GM23338 (cell line): ENCODE measurements around the gene SFT2D2. TPM values are rescaled to one million over a fixed set of nuclear protein-coding genes. Genes with fewer than 3 reads are reported as not detected.

Experiments used
- ATAC-seq: fragments of 200-7000 bp; cut with Tn5 transposase; 3 replicates; pipeline ENCODE4 v1.9.1; 2020
- DNase-seq: peaks from one replicate; pipeline ENCODE4 v3.0.0-alpha.2; 2015; ENCODE audit warnings: low spot score
- H2AFZ ChIP-seq: fragments of 200-600 bp; sonication (generic); 2 replicates; pipeline ENCODE4 v1.8.0; 2016; ENCODE audit warnings: antibody characterized with exemption, mild to moderate bottlenecking, moderate library complexity
- H3F3A ChIP-seq: fragments of 200-600 bp; sonication (generic); replicated peaks from 2 replicates; pipeline ENCODE4 v1.8.0; 2017; ENCODE audit warnings: antibody characterized with exemption, mixed run types, low read depth
- H3K27ac ChIP-seq: fragments of 200-600 bp; sonication (generic); 2 replicates; pipeline ENCODE4 v1.6.1; 2016; ENCODE audit warnings: low read depth
- H3K27me3 ChIP-seq: fragments of 200-600 bp; sonication (generic); 2 replicates; pipeline ENCODE4 v1.8.0; 2016; ENCODE audit warnings: mild to moderate bottlenecking, mixed run types, moderate library complexity; ENCODE audit not compliant: insufficient read depth
- H3K36me3 ChIP-seq: fragments of 200-600 bp; sonication (generic); 2 replicates; pipeline ENCODE4 v1.8.0; 2016; ENCODE audit warnings: mild to moderate bottlenecking; ENCODE audit not compliant: insufficient read depth
- H3K4me1 ChIP-seq: fragments of 200-600 bp; sonication (generic); 2 replicates; pipeline ENCODE4 v1.8.0; 2016; ENCODE audit warnings: mild to moderate bottlenecking, moderate library complexity; ENCODE audit not compliant: insufficient read depth
- H3K4me2 ChIP-seq: fragments of 200-600 bp; sonication (generic); 2 replicates; pipeline ENCODE4 v1.7.1; 2017; ENCODE audit warnings: mixed run types
- H3K4me3 ChIP-seq: fragments of 200-600 bp; sonication (generic); 2 replicates; pipeline ENCODE4 v1.6.1; 2016; ENCODE audit warnings: mixed run types
- H3K79me2 ChIP-seq: fragments of 200-600 bp; sonication (generic); replicated peaks from 2 replicates; pipeline ENCODE4 v1.8.0; 2017; ENCODE audit warnings: mild to moderate bottlenecking; ENCODE audit not compliant: insufficient read depth
- H3K9me2 ChIP-seq: fragments of 200-600 bp; sonication (generic); 2 replicates; pipeline ENCODE4 v1.8.0; 2017; ENCODE audit not compliant: insufficient read depth
- H4K20me1 ChIP-seq: fragments of 200-600 bp; sonication (generic); replicated peaks from 2 replicates; pipeline ENCODE4 v1.8.0; 2017; ENCODE audit warnings: mild to moderate bottlenecking; ENCODE audit not compliant: insufficient read depth
- H3K27ac Mint-ChIP-seq: 2 replicates; pipeline ENCODE4 v1.8.0; 2020; ENCODE audit warnings: inconsistent platforms, mild to moderate bottlenecking, moderate library complexity, mixed read lengths
- H3K27me3 Mint-ChIP-seq: 3 replicates; pipeline ENCODE4 v1.8.0; 2022; ENCODE audit warnings: low read depth, mild to moderate bottlenecking, moderate library complexity, mixed read lengths, inconsistent platforms; ENCODE audit not compliant: insufficient read depth, poor library complexity
- H3K36me3 Mint-ChIP-seq: 3 replicates; pipeline ENCODE4 v1.8.0; 2021; ENCODE audit warnings: low read depth, mild to moderate bottlenecking, inconsistent platforms, moderate library complexity, mixed read lengths
- H3K4me1 Mint-ChIP-seq: 3 replicates; pipeline ENCODE4 v1.8.0; 2020; ENCODE audit warnings: mild to moderate bottlenecking, inconsistent platforms, mixed read lengths
- H3K4me3 Mint-ChIP-seq: 3 replicates; pipeline ENCODE4 v1.8.0; 2021; ENCODE audit warnings: moderate library complexity, mild to moderate bottlenecking, inconsistent platforms, mixed read lengths
- H3K9me3 Mint-ChIP-seq: 3 replicates; pipeline ENCODE4 v1.8.0; 2020; ENCODE audit warnings: moderate library complexity, mild to moderate bottlenecking, inconsistent platforms, mixed read lengths
- CREB1 ChIP-seq: fragments of 250-450 bp; sonication (Bioruptor Pico); IDR thresholded peaks from 2 replicates; pipeline ENCODE4 v1.5.0; 2020; ENCODE audit warnings: low read depth, mild to moderate bottlenecking, moderate library complexity
- CTCF ChIP-seq, 2 experiments: fragments of 200-600 bp in 1 of 2; sonication (generic) in 1 of 2; conservative IDR thresholded peaks; 2 replicates each; pipeline versions ENCODE4 v1.5.1 to v1.6.1; 2016 to 2017; ENCODE audit warnings: antibody characterized with exemption in 2 of 2, low read depth in 2 of 2, mild to moderate bottlenecking in 2 of 2, moderate library complexity in 1 of 2
- ETS1 ChIP-seq: IDR thresholded peaks from 2 replicates; pipeline ENCODE4 v1.6.1; 2016; ENCODE audit warnings: antibody characterized with exemption
- EZH2 ChIP-seq: fragments of 200-600 bp; sonication (generic); IDR thresholded peaks from one replicate; pipeline ENCODE4 v1.8.0; 2017; ENCODE audit warnings: antibody characterized with exemption, mild to moderate bottlenecking, low read depth; ENCODE audit not compliant: unreplicated experiment
- JUNB ChIP-seq: IDR thresholded peaks from one replicate; pipeline ENCODE4 v1.6.1; 2016; ENCODE audit warnings: antibody characterized with exemption; ENCODE audit not compliant: unreplicated experiment
- NANOG ChIP-seq: IDR thresholded peaks from 2 replicates; pipeline ENCODE4 v1.6.1; 2016; ENCODE audit warnings: antibody characterized with exemption, borderline replicate concordance
- POLR2AphosphoS5 ChIP-seq: IDR thresholded peaks from 2 replicates; pipeline ENCODE4 v1.6.1; 2016; ENCODE audit warnings: antibody characterized with exemption, low read depth
- REST ChIP-seq: IDR thresholded peaks from one replicate; pipeline ENCODE4 v1.6.1; 2018; ENCODE audit warnings: antibody characterized with exemption; ENCODE audit not compliant: unreplicated experiment
- STAT1 ChIP-seq: IDR thresholded peaks from one replicate; pipeline ENCODE4 v1.6.1; 2016; ENCODE audit warnings: antibody characterized with exemption; ENCODE audit not compliant: unreplicated experiment
- ZNF114 ChIP-seq: fragments of 250-450 bp; sonication (Bioruptor Pico); IDR thresholded peaks from 2 replicates; pipeline ENCODE4 v1.5.0; 2020; ENCODE audit warnings: mild to moderate bottlenecking, moderate library complexity
- ZNF331 ChIP-seq: fragments of 250-450 bp; sonication (Bioruptor Pico); IDR thresholded peaks from 2 replicates; pipeline ENCODE4 v1.5.0; 2020; ENCODE audit warnings: low read depth, mild to moderate bottlenecking, moderate library complexity
- polyA plus RNA-seq: library from polyadenylated mRNA; unstranded; fragments of >200 nt; fragmentation: Nextera tagmentation; extraction: Ambion mirVana; gene quantifications from 2 replicates; pipeline ENCODE4 v1.2.1, GENCODE V29; 2016
- total RNA-seq: library from RNA; depleted of rRNA; stranded (reverse); fragments of >200 nt; shearing (Covaris generic); gene quantifications from 2 replicates; pipeline ENCODE4 v1.2.3, GENCODE V29; 2014

SFT2D2 gene
- total and polyA plus RNA-seq, 2 experiments from 2014 or later, result 7.6 to 27.2 TPM

- TF ChIP-seq NANOG (no peak), JUNB (no peak), CTCF (conservative IDR thresholded peaks at IDR 0.05; ENCODE audit: low read depth in 2 of 2) (no peak), CREB1 (CRISPR knock-in tag) (no peak), ETS1 (no peak), REST (no peak), ZNF331 (CRISPR knock-in tag) (no peak)
These were observed 34.6 kb downstream of the SFT2D2 start (continued) for GRCh38 chr1:168260393-168260792.

- Mint-ChIP-seq H3K4me3 (no peak overlapping the region), H3K9me3 (peaks cover 33% of the 10 kb centered on the region), H3K36me3 (peaks cover 35% of the 10 kb centered on the region), H3K4me1 (peaks cover 24% of the 10 kb centered on the region), H3K27me3 (no peaks in the 10 kb centered on the region), H3K27ac (no peak overlapping the region)
- Histone ChIP-seq H3K36me3 (peaks cover 11% of the 10 kb centered on the region), H2AFZ (no peak overlapping the region), H3K4me3 (no peak overlapping the region), H3K27ac (no peak overlapping the region), H3F3A (no peaks in the 10 kb centered on the region), H3K4me2 (no peak overlapping the region), H3K9me2 (0 out of 2 replicates have a peak, but pooled peaks cover 5% of the 10 kb centered on the region), H4K20me1 (no peaks in the 10 kb centered on the region), H3K27me3 (no peaks in the 10 kb centered on the region), H3K4me1 (peaks cover 17% of the 10 kb centered on the region), H3K79me2 (0 out of 2 replicates have a peak, but pooled peaks cover 4% of the 10 kb centered on the region)
- TF ChIP-seq NANOG (no peak), CTCF (conservative IDR thresholded peaks at IDR 0.05; ENCODE audit: low read depth in 2 of 2) (no peak), REST (no peak), JUNB (no peak), STAT1 (no peak), POLR2AphosphoS5 (no peak), ZNF114 (CRISPR knock-in tag) (no peak), ETS1 (no peak), EZH2 (no peak), CREB1 (CRISPR knock-in tag) (no peak)
- ATAC-seq (no peak), DNase-seq (no peak)
These were observed 35.6 kb downstream of the SFT2D2 start for GRCh38 chr1:168261390-168261789.
